ENCODE results near the gene WNT3.

GRCh38 chr17:46787478-46787877 lies 31.0 kb downstream of the WNT3 start:
- no peak for TF ChIP-seq YY1 (IDR thresholded peaks at IDR 0.05; ENCODE audit: insufficient read depth, insufficient read length)
- no peak for TF ChIP-seq ZNF274 (IDR thresholded peaks at IDR 0.05; ENCODE audit: low read depth, low read length)
- no peak for TF ChIP-seq SUZ12 (IDR thresholded peaks at IDR 0.05; ENCODE audit: extremely low read depth, insufficient read depth, insufficient read length)
